T-helper 1 cell (primary cell): ENCODE data around the gene HSFX3.

Source experiments
- DNase-seq, 5 donors: peaks; one replicate each; pipeline ENCODE4 v3.0.0-alpha.2; 2012 to 2020

HSFX3 gene

DNA sequence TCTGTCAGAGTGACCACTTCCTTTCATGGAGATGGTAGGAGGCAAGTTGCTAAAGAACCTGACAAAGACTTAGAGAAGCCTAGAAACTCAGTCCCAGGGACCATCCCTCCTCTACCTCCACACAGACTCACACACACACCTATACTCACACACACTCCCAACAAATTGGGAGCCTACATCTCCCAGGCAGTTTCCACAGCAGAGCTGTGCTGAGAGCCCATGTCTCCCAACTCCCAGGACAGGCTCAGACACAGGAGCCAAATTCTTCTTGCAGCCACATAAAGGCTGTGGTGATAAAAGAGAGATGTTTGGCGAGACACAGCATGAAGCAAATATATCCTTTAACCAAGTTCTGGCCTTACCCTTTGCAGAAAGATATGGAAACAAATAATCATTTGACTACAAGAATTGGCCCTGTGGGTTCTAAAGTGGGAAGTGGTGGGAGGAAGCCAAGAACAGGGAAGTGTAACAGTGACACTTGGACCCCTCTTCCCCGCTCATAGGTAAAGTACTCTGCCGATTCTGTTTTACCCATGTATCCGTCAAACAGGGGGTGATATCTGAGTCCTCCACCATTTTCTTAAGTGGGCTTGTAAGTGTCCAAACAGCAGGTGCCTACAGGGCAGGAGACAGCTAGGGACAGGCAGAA lies 33.6 kb downstream of the HSFX3 start:
- no peak for DNase-seq

- DNase-seq, result no peak
Measured at GRCh38 chrX:149513825-149514428, 35.8 kb downstream of the HSFX3 start.

DNA sequence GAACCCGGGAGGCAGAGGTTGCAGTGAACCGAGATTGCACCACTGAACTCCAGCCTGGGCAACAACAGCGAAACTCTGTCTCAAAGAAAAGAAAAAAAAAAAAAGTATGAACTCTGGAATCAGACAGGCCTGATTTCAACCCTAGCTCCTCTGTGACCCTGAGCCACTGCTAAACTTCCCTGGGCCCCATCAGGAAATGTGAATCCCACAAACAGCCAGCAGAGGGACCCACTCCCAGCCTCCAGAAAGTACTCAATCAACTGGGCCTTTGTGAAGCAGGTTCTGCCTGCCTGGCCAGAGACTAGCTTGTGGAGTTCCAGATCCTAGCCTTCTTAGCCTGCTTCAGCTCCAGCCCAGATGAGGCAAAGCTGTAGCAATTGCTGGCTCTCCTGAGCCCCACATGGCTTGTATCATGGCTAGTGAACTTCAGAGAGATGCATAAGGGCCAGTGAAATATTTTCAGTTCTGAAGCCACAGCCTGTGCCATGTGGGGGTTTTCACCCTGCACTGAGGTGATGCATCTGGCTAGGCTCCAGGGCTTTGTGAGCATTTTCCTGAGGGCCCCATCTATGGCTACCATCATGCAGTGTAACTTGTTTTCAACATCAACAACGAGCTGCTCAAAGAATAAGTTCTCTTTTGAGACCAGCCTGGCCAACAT lies 37.4 kb downstream of the HSFX3 start:
- peak; percentile 26 to 57 (median 39) for DNase-seq

DNA sequence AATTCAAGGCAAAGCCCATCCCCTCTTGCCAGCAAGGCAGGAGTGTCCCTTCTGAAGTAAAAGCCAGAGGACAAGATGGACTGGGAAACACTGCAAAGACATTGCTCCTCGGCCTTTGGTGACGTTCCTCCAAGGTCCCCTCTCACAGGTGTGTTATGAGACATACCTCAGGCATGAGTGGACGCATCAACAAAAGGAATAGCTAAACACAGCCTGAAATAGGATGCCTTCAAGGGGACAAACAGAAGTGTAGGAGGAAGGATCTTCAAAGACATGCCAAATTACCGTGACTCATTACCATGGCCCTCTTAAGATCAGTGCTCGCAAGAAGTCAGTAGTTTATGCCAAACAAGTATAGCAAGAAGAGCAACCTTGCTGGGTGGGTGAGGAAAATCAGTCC lies 38.6 kb downstream of the HSFX3 start:
- no peak for DNase-seq

- no peak for DNase-seq
Measured at GRCh38 chrX:149510386-149510785, 39.3 kb downstream of the HSFX3 start.

- no peak for DNase-seq
Measured at GRCh38 chrX:149508467-149508866, 41.3 kb downstream of the HSFX3 start.

DNA sequence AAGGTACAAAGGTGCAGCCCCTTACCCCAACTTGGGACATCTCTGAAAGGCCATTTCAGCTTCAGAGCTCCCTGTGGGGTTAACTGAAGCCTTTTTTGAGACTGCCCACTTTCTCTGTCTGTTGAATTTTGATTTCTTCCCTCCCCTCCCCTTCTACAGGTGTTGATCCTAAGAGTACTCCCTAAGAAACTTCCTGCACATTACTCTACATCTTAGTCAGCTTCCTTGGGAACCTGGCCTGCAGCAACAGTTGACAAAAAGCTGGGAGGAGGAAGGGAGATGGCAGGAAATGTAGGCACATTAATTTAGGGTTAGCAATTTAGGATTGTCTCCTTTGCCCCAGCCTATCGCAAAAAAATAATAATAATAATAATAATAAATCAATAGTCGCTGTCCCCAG lies 43.4 kb downstream of the HSFX3 start:
- DNase-seq, result no peak

- DNase-seq, result no peak
Measured at GRCh38 chrX:149505671-149506070, 44.1 kb downstream of the HSFX3 start.

DNA sequence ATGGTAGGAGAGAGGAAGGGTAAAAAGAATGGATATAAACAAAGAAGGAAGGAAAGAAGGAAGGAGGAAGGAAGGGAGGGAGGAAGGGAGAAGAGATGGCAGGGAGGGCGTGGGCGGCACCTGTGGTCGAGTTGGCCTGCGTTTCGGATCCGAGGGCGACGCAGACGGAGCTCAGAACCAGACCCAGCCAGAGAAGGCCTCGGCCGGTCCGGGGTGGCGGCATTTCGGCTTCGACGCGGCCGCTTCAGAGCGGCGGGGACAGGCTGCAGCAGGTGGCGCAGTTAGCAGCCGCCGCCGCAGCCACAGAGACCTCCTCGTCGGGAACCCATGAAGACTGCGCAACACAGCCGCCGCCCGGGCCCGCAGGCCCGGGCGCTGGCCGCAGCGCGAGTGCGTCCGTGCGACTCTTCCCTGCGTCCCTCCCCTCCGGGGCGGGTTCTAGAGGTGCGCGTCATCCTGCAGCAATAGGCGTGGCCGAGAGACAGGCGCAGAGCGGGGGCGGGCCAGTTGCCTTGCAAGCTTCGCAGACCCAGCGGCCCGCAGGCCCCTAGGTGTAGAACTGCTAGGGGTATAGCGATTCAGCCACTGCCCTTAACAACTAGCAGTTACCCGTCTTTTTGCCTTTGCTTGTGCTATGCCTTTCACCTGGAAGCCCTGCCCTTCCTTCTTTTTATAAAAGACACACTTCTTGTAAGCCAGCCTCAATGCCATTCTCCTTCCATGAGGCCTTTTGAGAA lies 44.6 kb downstream of the HSFX3 start, which contains the start of gene IDS:
TSS of gene IDS (minus strand) at position 392 of the 737 bp plus-strand sequence. CDS start at position 223, 169 bp downstream.
- peak; percentile 75 to 86 (median 82) for DNase-seq

DNA sequence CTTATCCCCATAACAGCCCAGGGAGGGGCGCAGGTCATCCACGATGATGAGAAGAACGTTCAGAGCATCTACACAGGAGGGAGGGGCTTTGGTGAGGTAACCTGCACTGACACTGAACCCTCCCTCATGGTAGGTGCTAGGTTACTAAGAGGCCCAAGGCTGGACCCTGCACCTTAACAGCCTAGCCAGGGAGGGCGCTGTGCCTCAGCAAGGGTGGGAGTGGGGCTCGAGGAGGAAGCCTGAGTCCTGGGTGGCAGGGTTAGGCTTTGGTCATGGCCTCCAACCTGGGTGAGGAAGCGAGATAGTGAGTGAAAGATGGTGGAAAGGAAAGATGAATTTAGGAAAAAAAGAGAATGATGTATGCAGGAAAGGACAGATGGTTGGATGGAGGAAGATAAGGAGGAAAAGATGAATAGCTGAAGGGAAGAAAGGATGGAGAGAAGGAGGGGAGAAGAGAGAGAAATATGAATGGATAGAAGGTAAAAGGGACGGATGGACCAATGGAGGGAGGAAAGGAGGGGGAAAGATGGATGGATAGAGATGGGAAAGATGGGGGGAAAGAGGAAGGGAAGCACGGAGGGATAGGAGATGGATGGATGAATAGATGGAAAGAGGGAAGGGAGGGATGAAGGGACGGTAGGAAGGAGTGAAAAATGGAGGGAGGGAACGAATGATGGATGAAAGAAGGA lies 45.4 kb downstream of the HSFX3 start:
- DNase-seq, result peak; percentile 30 to 80 (median 62)

DNA sequence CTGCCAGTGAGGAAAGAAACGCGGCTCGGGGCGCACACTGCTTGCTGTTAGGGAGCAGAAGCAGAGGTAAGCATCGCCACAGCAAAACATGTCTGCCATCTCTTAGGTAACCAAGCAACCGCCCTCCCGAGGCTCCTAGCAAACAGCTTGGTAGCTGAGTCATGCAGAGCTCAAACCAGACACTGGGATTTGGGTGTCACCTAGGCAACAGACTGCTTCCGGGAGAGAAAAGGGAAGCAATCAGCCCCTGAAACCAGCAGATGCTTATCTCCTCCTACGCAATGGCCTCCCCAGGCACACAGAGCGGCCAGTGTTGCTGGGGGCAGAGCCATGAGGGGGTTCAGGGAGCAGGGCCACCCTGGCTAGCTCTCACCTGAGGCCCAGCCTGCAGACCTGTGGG lies 46.3 kb downstream of the HSFX3 start:
- DNase-seq, result peak; percentile 47 to 74 (median 52)

DNA sequence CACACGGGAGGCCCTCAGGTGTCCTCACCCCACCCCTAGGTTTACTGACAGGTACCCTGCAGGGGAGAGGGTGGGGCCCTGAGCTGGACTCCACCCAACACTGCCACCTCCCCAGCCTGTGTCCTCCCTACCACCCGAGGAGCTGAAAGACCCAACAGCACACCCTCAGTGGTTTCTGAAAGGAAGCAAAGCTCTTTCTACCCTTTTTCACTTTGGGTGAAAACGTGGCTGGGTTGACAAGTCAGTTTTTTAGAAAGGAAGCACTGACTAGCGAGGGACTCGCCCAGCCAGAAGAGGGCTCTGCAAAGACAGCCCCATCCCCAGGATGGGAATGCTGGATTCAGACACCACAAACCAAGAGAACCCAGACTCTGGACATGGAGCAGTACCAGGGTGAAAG lies 46.8 kb downstream of the HSFX3 start:
- DNase-seq, result peak in 1 of 5 donors; percentile 43

DNA sequence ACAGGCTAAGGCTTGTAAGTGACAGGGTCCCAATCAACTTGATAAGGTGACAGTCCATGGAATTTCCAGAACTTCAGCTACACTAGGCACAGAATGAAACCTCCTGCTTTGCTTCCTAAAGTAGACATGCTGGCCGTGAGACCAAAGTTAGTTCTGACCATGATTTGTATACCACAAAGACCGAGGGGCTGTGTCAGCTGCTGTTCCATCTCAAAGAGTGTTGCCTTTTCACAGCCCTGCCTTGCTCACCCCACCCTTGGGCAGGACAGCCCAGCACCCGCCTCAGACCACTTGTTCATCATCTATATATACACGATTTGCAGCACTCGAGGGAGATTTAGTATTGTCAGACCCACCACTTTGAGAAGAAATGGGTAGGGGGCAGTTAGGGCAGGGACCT lies 50.0 kb downstream of the HSFX3 start:
- DNase-seq, result no peak

- DNase-seq, result no peak
Measured at GRCh38 chrX:149498767-149499166, 51.0 kb downstream of the HSFX3 start.
